Measurements from ENCODE around the gene DPF1. TPM values are rescaled to one million over a fixed set of nuclear protein-coding genes. Genes with fewer than 3 reads are reported as not detected.

Gene DPF1
- total RNA-seq, 4 donors from 2014 or later = 0.44 to 2.5 TPM; not detected in 2

GRCh38 chr19:38216785-38217641 is 7.0 kb downstream of the DPF1 start:
- intact Hi-C loops (cut with DNase I) = no loop called here
- H3K27me3 ChIP-seq = peaks cover 0 to 95% (median under 1%) of the 10 kb centered on the region in 4 donors
- 57 to 64% methylated on average over 7 to 13 of the region's 26 CpGs for WGBS, 2 donors

DNA sequence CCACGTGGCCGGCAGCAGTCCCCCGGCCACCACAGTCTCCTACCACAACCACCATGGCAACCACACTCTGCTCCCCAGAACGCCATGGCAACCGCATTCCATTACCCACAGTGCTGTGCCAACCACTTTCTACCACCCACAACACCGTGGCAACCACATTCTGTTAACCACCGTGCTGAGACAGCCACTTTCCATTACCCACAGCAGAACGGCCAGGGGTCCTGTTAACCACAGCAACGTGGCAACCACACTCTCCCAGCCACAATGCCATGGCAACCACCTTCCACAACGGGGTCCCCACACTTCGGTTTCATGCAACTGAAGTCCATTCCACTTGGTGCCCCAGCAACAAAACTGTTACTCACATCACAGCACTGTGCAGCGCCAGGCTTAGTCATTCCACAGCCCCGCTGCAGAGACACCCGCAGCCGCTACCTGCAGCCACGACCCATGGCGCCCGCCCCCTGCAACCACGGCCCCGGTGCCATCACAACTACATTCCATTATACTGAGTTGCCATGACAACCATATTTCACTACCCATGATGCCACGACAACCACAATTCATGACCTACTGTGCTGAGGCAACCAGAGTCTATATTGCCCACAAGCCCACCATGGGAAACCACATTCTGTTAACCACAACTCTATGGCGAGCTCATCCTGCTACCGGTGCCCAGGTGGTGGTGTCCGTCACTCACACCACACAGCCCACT is 10.0 kb downstream of the DPF1 start:
- 43 to 51% methylated on average over 22 of the region's 24 CpGs for WGBS, 2 donors
- H3K27ac ChIP-seq = no peak overlapping the region
- intact Hi-C loops (cut with DNase I) = no loop called here
- H3K9me3 ChIP-seq = no peaks in the 10 kb centered on the region
- DNase-seq = no peak
- H3K36me3 ChIP-seq = no peaks in the 10 kb centered on the region
- H3K4me3 ChIP-seq = no peak overlapping the region
- no peak for TF ChIP-seq POLR2A (IDR thresholded peaks at IDR 0.05)
- TF ChIP-seq, protein P1, sequence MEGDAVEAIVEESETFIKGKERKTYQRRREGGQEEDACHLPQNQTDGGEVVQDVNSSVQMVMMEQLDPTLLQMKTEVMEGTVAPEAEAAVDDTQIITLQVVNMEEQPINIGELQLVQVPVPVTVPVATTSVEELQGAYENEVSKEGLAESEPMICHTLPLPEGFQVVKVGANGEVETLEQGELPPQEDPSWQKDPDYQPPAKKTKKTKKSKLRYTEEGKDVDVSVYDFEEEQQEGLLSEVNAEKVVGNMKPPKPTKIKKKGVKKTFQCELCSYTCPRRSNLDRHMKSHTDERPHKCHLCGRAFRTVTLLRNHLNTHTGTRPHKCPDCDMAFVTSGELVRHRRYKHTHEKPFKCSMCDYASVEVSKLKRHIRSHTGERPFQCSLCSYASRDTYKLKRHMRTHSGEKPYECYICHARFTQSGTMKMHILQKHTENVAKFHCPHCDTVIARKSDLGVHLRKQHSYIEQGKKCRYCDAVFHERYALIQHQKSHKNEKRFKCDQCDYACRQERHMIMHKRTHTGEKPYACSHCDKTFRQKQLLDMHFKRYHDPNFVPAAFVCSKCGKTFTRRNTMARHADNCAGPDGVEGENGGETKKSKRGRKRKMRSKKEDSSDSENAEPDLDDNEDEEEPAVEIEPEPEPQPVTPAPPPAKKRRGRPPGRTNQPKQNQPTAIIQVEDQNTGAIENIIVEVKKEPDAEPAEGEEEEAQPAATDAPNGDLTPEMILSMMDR (IDR thresholded peaks at IDR 0.05) = no peak
- H3K4me1 ChIP-seq = peaks cover 14 to 29% (median 22%) of the 10 kb centered on the region in 3 donors
- H3K27me3 ChIP-seq = peaks cover 12 to 100% (median 14%) of the 10 kb centered on the region in 4 donors

More at GRCh38 chr19:38216785-38217641, 7.0 kb downstream of the DPF1 start:
- Histone ChIP-seq H3K27ac (no peak overlapping the region), H3K4me1 (no peaks in the 10 kb centered on the region), H3K36me3 (no peaks in the 10 kb centered on the region), H3K4me3 (no peak overlapping the region), H3K9me3 (no peaks in the 10 kb centered on the region)
- no peak for DNase-seq
- no peak for TF ChIP-seq POLR2A (IDR thresholded peaks at IDR 0.05)
- TF ChIP-seq, protein P1 (IDR thresholded peaks at IDR 0.05) = no peak

DNA sequence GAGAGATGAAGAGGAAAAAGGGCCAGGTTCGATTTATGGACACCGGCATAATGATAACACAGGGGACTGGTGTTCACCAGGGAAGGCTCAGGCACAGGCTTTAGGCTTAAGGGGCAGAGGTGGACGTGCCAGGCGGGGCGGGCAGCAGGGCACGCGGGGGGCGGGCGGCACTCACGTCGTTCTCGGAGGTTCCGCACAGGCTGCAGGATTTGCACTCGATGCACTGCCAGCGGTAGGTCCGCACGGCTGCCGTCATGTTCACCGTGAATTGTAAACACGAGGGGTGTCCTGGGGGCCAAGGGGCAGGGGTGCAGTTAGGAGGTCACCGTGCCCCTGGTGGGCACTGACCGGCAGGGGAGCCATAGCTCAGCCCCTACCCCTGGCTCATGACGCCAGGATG is 10.6 kb downstream of the DPF1 start:
- no peak for DNase-seq
- TF ChIP-seq, protein P1 (IDR thresholded peaks at IDR 0.05) = no peak
- no peak for TF ChIP-seq POLR2A (IDR thresholded peaks at IDR 0.05)
- H3K27ac ChIP-seq = no peak overlapping the region
- H3K4me3 ChIP-seq = no peak overlapping the region
- peaks cover 12 to 97% (median 14%) of the 10 kb centered on the region in 4 donors for H3K27me3 ChIP-seq
- no peaks in the 10 kb centered on the region for H3K36me3 ChIP-seq
- intact Hi-C loops (cut with DNase I) = no loop called here
- no peaks in the 10 kb centered on the region for H3K9me3 ChIP-seq
- 50 to 82% methylated on average over 2 to 6 of the region's 23 CpGs for WGBS, 2 donors
- H3K4me1 ChIP-seq = peaks cover 15 to 33% (median 23%) of the 10 kb centered on the region in 3 donors

DNA sequence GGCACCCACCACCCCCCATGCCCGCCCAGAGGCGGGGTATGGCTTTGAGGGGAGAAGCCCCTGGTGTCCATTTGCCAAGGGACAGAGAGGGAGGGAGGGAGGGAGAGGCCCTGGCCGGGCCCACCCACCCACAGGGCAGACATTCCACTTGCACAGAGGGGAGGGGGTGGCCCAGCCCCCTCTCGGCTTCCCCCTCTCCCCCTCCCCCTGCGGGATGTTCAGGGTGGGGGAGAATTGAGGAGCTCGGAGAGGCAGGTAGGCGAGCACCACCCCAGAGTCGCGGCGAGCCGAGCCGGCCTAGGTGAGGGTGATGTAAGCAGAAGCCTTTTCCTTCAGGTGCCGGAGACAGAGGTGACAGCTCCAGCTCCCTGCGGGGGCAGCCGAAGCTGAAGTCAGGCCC is 12.3 kb downstream of the DPF1 start:
- no peak for TF ChIP-seq POLR2A (IDR thresholded peaks at IDR 0.05)
- TF ChIP-seq, protein P1 (IDR thresholded peaks at IDR 0.05) = no peak
- H3K36me3 ChIP-seq = peaks cover 0 to 10% (median 0%) of the 10 kb centered on the region in 3 donors
- no peak overlapping the region for H3K4me3 ChIP-seq
- WGBS, 2 donors = 17% methylated on average over 1 of the region's 15 CpGs; no CpG with 5 or more reads in 1 of the 2 donors
- peaks cover 15 to 33% (median 23%) of the 10 kb centered on the region in 3 donors for H3K4me1 ChIP-seq
- no peaks in the 10 kb centered on the region for H3K9me3 ChIP-seq
- no peak overlapping the region for H3K27ac ChIP-seq
- intact Hi-C loops (cut with DNase I) = no loop called here
- peaks cover 12 to 83% (median 14%) of the 10 kb centered on the region in 4 donors for H3K27me3 ChIP-seq
- no peak for DNase-seq

Data from esophagus squamous epithelium (tissue), 5 donors.